Measurements from ENCODE around the gene TBC1D22B.

TBC1D22B gene

DNA sequence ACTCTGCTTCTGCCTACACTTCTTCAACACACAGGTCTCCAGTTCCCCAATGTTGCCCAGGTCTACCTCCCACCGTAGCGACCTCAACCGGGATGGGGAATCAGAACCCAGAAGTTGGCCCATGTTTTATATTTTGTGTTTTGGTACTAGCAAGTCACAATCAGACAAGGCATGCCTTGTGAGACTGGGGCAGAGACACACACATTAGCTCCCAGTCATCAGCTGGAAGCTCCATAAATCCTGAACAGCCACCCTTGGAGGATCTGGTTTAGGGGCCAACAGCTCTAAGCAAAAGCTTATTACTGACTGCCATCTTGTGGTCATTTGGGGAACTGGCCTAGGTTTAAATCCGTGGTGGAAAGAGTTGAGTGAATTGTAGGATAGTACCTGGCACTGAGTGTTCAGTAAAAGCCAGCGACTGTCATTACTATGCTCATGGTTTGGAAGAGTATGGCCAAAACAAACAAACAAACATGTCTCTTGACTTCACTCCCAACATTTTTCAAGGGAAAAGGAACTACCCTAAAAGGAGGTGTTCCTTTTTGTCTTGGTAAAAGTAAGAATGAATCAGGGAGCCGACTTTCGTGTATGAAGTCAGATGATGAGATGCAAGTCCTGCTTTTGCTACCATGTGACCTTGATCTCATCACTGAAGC lies 47.1 kb upstream of the TBC1D22B start:
- peak; percentile 82 for DNase-seq (ENCODE audit: low read depth)
- H3K4me3 ChIP-seq (ENCODE audit: low read depth, low read length), result no peak overlapping the region
- TF ChIP-seq MYC (IDR thresholded peaks at IDR 0.05; ENCODE audit: low read depth, low read length), result no peak
- TF ChIP-seq, protein P1, sequence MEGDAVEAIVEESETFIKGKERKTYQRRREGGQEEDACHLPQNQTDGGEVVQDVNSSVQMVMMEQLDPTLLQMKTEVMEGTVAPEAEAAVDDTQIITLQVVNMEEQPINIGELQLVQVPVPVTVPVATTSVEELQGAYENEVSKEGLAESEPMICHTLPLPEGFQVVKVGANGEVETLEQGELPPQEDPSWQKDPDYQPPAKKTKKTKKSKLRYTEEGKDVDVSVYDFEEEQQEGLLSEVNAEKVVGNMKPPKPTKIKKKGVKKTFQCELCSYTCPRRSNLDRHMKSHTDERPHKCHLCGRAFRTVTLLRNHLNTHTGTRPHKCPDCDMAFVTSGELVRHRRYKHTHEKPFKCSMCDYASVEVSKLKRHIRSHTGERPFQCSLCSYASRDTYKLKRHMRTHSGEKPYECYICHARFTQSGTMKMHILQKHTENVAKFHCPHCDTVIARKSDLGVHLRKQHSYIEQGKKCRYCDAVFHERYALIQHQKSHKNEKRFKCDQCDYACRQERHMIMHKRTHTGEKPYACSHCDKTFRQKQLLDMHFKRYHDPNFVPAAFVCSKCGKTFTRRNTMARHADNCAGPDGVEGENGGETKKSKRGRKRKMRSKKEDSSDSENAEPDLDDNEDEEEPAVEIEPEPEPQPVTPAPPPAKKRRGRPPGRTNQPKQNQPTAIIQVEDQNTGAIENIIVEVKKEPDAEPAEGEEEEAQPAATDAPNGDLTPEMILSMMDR (IDR thresholded peaks at IDR 0.05; ENCODE audit: low read depth, low read length), result peak; percentile 92
- TF ChIP-seq, protein P2, sequence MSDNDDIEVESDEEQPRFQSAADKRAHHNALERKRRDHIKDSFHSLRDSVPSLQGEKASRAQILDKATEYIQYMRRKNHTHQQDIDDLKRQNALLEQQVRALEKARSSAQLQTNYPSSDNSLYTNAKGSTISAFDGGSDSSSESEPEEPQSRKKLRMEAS (IDR thresholded peaks at IDR 0.05; ENCODE audit: low read depth, low read length), result peak; percentile 29; the same call in 1 of the 2 replicates

DNA sequence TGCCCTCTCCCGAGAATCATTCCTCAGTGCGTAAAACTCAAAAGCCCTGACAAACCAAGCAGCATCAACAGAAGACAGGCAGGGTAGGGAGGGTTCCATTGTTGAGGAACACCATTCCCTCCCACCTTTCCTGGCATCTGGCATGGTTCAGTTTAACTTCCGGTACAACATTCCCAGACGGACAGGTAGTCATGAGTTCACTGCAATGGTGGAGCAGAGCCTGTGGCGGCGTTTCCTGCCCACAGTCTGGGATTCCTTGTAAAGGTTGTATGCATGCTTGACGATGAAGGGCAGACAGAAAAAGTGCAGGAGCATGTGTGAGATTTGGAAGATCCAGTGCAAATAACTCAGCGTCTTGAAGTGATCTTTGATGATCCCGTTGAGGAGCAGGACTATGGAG lies 45.3 kb upstream of the TBC1D22B start:
- DNase-seq (ENCODE audit: low read depth), result no peak
- no peak overlapping the region for H3K4me3 ChIP-seq (ENCODE audit: low read depth, low read length)
- TF ChIP-seq, protein P2 (IDR thresholded peaks at IDR 0.05; ENCODE audit: low read depth, low read length), result no peak
- TF ChIP-seq MYC (IDR thresholded peaks at IDR 0.05; ENCODE audit: low read depth, low read length) (no peak), POLR2A (IDR thresholded peaks at IDR 0.05; ENCODE audit: extremely low read depth, insufficient read length) (no peak)
- TF ChIP-seq, protein P1 (IDR thresholded peaks at IDR 0.05; ENCODE audit: low read depth, low read length), result no peak

DNA sequence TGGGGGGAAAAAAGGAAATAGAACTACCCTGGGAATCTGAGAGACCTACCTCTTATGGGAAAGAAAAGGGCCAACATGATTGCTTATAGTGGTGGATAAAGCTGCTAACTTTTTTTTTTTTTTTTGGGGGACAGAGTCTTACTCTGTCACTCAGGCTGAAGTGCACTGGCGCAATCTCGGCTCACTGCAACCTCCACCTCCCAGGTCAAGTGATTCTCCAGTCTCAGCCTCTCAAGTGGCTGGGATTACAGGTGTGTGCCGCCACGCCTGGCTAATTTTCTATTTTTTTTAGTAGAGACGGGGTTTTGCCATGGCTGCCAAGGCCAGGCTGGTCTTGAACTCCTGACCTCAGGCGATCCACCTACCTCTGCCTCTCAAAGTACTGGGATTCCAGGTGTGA lies 39.5 kb upstream of the TBC1D22B start:
- H3K4me3 ChIP-seq (ENCODE audit: low read depth, low read length), result no peak overlapping the region
- no peak for DNase-seq (ENCODE audit: low read depth)
- TF ChIP-seq, protein P2 (IDR thresholded peaks at IDR 0.05; ENCODE audit: low read depth, low read length), result no peak
- TF ChIP-seq POLR2A (IDR thresholded peaks at IDR 0.05; ENCODE audit: extremely low read depth, insufficient read length) (no peak), MYC (IDR thresholded peaks at IDR 0.05; ENCODE audit: low read depth, low read length) (no peak)
- TF ChIP-seq, protein P1 (IDR thresholded peaks at IDR 0.05; ENCODE audit: low read depth, low read length), result no peak

DNA sequence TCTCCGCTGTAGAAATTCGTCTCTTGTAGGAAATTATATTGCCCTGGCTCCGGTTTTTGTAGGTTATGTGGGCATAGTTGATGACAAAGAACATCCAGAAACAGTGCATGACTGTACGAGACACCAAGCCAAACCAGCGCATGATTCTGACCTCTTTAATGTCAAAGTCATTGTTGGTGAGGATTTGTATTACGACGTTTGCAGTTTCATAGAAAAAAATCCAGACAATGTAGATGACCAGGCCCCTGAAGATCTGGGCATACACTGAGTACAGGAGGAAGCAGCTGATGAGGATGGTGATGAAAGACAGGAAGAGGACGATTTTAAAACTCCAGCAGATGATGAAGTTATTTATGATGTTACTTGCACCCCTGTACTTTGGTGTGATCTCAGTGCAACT lies 39.1 kb upstream of the TBC1D22B start:
- TF ChIP-seq, protein P1 (IDR thresholded peaks at IDR 0.05; ENCODE audit: low read depth, low read length), result no peak
- TF ChIP-seq MYC (IDR thresholded peaks at IDR 0.05; ENCODE audit: low read depth, low read length) (no peak), POLR2A (IDR thresholded peaks at IDR 0.05; ENCODE audit: extremely low read depth, insufficient read length) (no peak)
- TF ChIP-seq, protein P2 (IDR thresholded peaks at IDR 0.05; ENCODE audit: low read depth, low read length), result no peak
- H3K4me3 ChIP-seq (ENCODE audit: low read depth, low read length), result no peak overlapping the region
- DNase-seq (ENCODE audit: low read depth), result peak; percentile 21

DNA sequence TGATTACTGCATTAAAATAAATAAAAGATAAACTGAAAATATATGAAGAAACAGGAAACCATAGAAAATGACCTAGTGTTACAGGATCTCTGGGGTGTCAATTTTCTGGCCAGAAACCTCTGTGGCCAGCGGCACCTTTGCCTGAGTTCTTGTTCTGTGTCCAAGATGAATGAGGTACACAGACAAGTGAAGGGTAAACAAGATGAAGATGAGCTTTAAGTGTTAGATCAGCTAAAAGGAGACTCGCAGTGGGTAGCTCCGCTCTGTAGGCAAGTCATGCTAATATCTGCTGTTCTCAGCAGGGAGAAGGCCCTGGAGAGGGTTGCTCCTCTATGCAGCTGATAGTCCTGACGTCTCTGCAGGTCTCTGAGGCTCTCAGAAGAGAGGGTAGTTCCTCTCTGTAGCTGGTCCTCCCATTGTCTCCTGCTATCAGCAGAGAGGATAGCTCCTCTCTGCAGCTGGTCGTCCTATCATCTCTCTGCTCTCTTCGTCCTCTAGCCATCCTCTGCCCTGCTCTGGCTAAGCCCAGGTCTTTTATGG lies 35.9 kb upstream of the TBC1D22B start:
- TF ChIP-seq, protein P2 (IDR thresholded peaks at IDR 0.05; ENCODE audit: low read depth, low read length), result no peak
- no peak for DNase-seq (ENCODE audit: low read depth)
- H3K4me3 ChIP-seq (ENCODE audit: low read depth, low read length), result peak overlapping the region; percentile 60

DNA sequence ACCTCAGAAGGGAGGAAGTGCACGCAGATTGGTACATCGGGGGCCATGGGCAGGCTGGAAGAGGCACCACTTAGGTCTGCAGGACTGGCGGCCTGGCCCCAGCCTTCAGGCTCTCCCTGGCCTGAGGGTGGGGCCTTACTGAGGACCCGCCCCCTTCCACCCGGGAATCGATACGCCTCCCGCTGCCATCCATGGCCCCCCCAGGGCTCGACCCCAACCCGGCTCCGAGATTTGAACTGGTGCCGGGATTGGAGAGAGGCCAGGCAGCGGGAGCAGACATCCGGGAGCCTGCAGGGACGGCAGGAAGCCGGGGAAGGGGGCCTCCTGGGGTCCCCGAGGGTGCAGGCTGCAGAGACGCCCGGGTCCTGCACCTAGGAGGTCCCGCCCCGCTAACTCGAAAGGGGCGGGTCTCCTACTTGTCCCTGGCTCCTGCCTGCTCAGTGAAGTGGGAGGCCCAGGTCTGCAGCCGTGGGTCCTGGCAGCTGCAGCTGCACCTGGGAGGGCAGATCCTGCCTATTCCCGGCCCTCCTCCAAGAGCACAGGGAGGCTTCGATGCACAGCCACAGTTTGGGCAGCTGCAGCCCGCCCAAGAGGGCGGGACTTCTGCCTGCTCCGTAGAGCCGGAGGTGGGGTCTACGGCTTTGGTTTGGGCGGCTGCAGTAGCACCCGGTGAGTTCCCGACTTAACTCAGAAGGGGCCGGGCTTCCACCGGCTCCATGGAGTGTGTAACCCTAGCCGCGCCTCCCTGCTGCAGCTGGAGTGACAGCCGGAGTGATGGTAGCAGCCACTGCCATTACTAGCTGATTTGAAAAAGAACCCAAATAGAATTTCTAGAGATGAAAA lies 35.2 kb upstream of the TBC1D22B start:
- peak overlapping the region; percentile 60 for H3K4me3 ChIP-seq (ENCODE audit: low read depth, low read length)
- TF ChIP-seq, protein P2 (IDR thresholded peaks at IDR 0.05; ENCODE audit: low read depth, low read length), result no peak
- TF ChIP-seq, protein P1 (IDR thresholded peaks at IDR 0.05; ENCODE audit: low read depth, low read length), result no peak
- TF ChIP-seq POLR2A (IDR thresholded peaks at IDR 0.05; ENCODE audit: extremely low read depth, insufficient read length) (no peak), MYC (IDR thresholded peaks at IDR 0.05; ENCODE audit: low read depth, low read length) (no peak)
- peak; percentile 92 for DNase-seq (ENCODE audit: low read depth)
